Panc1 (cell line): Measurements from ENCODE around the gene SLC35F2. TPM values are rescaled to one million over a fixed set of nuclear protein-coding genes. Genes with fewer than 3 reads are reported as not detected.

Experiments
- ATAC-seq: fragments of 200-7000 bp; cut with Tn5 transposase; 2 replicates; pipeline ENCODE4 v1.9.1; 2020; ENCODE audit warnings: mild to moderate bottlenecking, moderate library complexity
- BruUV-seq: library from RNA; stranded (reverse); fragments of 400-500 nt; replicated peaks from 2 replicates; lab custom pipeline; 2021; lab: Mats Ljungman, UMichigan
- CTCF ChIA-PET: fragments of 300-600 bp; sonication (Branson Sonifier 250); formaldehyde crosslinking; loops from one replicate; lab custom pipeline; 2022; ENCODE audit warnings: antibody characterized with exemption; lab: Charles Lee
- POLR2A ChIA-PET: fragments of 300-600 bp; sonication (Branson Sonifier 250); formaldehyde crosslinking; loops from one replicate; lab custom pipeline; 2022; ENCODE audit warnings: antibody characterized with exemption; lab: Charles Lee
- DNase-seq: peaks from one replicate; pipeline ENCODE4 v3.0.0-alpha.2; 2010; ENCODE audit warnings: low read depth, low spot score
- H3K27ac ChIP-seq: 2 replicates; pipeline ENCODE4 v1.5.1; 2011; ENCODE audit warnings: mild to moderate bottlenecking, low read length, inconsistent platforms
- H3K27me3 ChIP-seq: fragments of 200-500 bp; sonication (Bioruptor generic); 2 replicates; pipeline ENCODE4 v1.6.0; 2014; ENCODE audit warnings: low read length, inconsistent platforms; ENCODE audit not compliant: control insufficient read depth, insufficient read depth
- H3K36me3 ChIP-seq: fragments of 200-500 bp; sonication (Bioruptor generic); 2 replicates; pipeline ENCODE4 v1.5.1; 2014; ENCODE audit warnings: inconsistent platforms, mild to moderate bottlenecking, low read length, moderate library complexity; ENCODE audit not compliant: control insufficient read depth, insufficient read depth
- H3K4me1 ChIP-seq: 2 replicates; pipeline ENCODE4 v1.5.1; 2011; ENCODE audit warnings: inconsistent platforms, mild to moderate bottlenecking, low read length, moderate library complexity; ENCODE audit not compliant: control insufficient read depth, insufficient read depth
- H3K4me3 ChIP-seq, 2 experiments: 2 replicates each; pipeline ENCODE4 v1.5.1; 2011 to 2012; ENCODE audit warnings: low read depth in 2 of 2, low read length in 2 of 2, mild to moderate bottlenecking in 2 of 2, inconsistent platforms in 1 of 2, moderate library complexity in 1 of 2
- H3K9me3 ChIP-seq: fragments of 200-500 bp; sonication (Bioruptor generic); 2 replicates; pipeline ENCODE4 v1.5.1; 2014; ENCODE audit warnings: low read depth, mild to moderate bottlenecking, inconsistent platforms, low read length, moderate library complexity; ENCODE audit not compliant: control insufficient read depth, insufficient read depth
- CTCF ChIP-seq: fragments of 450-650 bp; IDR thresholded peaks from 2 replicates; pipeline ENCODE4 v1.5.1; 2017; ENCODE audit warnings: mild to moderate bottlenecking
- POLR2AphosphoS5 ChIP-seq: IDR thresholded peaks from 2 replicates; pipeline ENCODE4 v1.6.1; 2012; ENCODE audit warnings: mild to moderate bottlenecking, low read depth, low read length, moderate library complexity
- REST ChIP-seq, 2 experiments: IDR thresholded peaks; 2 replicates each; pipeline ENCODE4 v1.6.1; 2011 to 2012; ENCODE audit warnings: low read depth in 2 of 2, control low read depth in 1 of 2, low read length in 1 of 2, mild to moderate bottlenecking in 1 of 2, moderate library complexity in 1 of 2; ENCODE audit not compliant: insufficient read depth in 1 of 2
- SIN3A ChIP-seq: IDR thresholded peaks from 2 replicates; pipeline ENCODE4 v1.6.1; 2012; ENCODE audit warnings: low read depth, mild to moderate bottlenecking, low read length, moderate library complexity, borderline replicate concordance; ENCODE audit not compliant: insufficient read depth
- TCF7L2 ChIP-seq: IDR thresholded peaks from 2 replicates; pipeline ENCODE4 v1.6.1; 2011; ENCODE audit warnings: mild to moderate bottlenecking, low read depth, low read length, inconsistent platforms
- in situ Hi-C: cut with HindIII; loops from 2 replicates; pipeline ENCODE4 v1.10.0; 2016; ENCODE audit warnings: low sequenced_read_pairs, low pct_unique_long_range_greater_than_20kb
- intact Hi-C: fragments of 100-400 bp; cut with micrococcal nuclease; formaldehyde crosslinking; loops from one replicate; pipeline ENCODE4 v1.10.0; 2022; ENCODE audit not compliant: unreplicated experiment
- total RNA-seq: library from RNA; stranded (reverse); gene quantifications from one replicate; pipeline ENCODE4 v1.2.1, GENCODE V29; 2021; ENCODE audit not compliant: unreplicated experiment

The SLC35F2 gene
- total RNA-seq, 1 experiment from 2014 or later: 89.4 TPM

GRCh38 chr11:107791343-107792048 lies 67.1 kb downstream of the SLC35F2 start:
- no peak for TF ChIP-seq REST (IDR thresholded peaks at IDR 0.05; ENCODE audit: insufficient read depth in 1 of 2, low read depth in 2 of 2, low read length in 1 of 2)
- TF ChIP-seq POLR2AphosphoS5: no peak
- no peak for TF ChIP-seq TCF7L2
- TF ChIP-seq CTCF: no peak
- TF ChIP-seq SIN3A: no peak
- Histone ChIP-seq H3K27me3 (no peaks in the 10 kb centered on the region), H3K27ac (no peak overlapping the region), H3K4me1 (0 out of 2 replicates have a peak, but pooled peaks cover 2% of the 10 kb centered on the region), H3K36me3 (peaks cover 2% of the 10 kb centered on the region), H3K4me3 (no peak overlapping the region), H3K9me3 (no peaks in the 10 kb centered on the region)
- ChIA-PET POLR2A (interaction anchor here (0.5 to 0.6 kb wide), 3 partner anchors 35 to 63 kb away, joined by 3 to 8 read pairs (median 3); no protein-coding TSS in a partner anchor), CTCF (no interaction called here)
- in situ Hi-C loops (no loop called here), intact Hi-C loops (no loop called here)
- BruUV-seq: no TSS peak
- ATAC-seq (no peak), DNase-seq (no peak)

GRCh38 chr11:107789767-107790166 lies 68.8 kb downstream of the SLC35F2 start:
- Histone ChIP-seq H3K36me3 (peaks cover 2% of the 10 kb centered on the region), H3K27me3 (no peaks in the 10 kb centered on the region), H3K27ac (no peak overlapping the region), H3K4me1 (0 out of 2 replicates have a peak, but pooled peaks cover 2% of the 10 kb centered on the region), H3K9me3 (no peaks in the 10 kb centered on the region), H3K4me3 (no peak overlapping the region)
- no peak for ATAC-seq
- in situ Hi-C loops: no loop called here
- CTCF ChIA-PET: no interaction called here
- BruUV-seq: no TSS peak
- TF ChIP-seq CTCF (no peak), SIN3A (no peak), POLR2AphosphoS5 (no peak), REST (IDR thresholded peaks at IDR 0.05; ENCODE audit: insufficient read depth in 1 of 2, low read depth in 2 of 2, low read length in 1 of 2) (no peak), TCF7L2 (no peak)
- no peak for DNase-seq
- intact Hi-C loops: no loop called here
- POLR2A ChIA-PET: no interaction called here
